WTC11 (cell line): ENCODE results near the gene ZC3H4. TPM values are rescaled to one million over a fixed set of nuclear protein-coding genes. Genes with fewer than 3 reads are reported as not detected.

Source experiments
- ATAC-seq: fragments of 200-7000 bp; cut with Tn5 transposase; 2 replicates; pipeline ENCODE4 v1.10.0; 2021; ENCODE audit warnings: mild to moderate bottlenecking, moderate library complexity
- CTCF ChIA-PET: fragments of 300-600 bp; sonication (Branson Sonifier 250); formaldehyde crosslinking; loops from one replicate; lab custom pipeline; 2021; ENCODE audit warnings: antibody characterized with exemption; lab: Charles Lee
- POLR2A ChIA-PET: fragments of 350-600 bp; sonication (Branson Sonifier 250); formaldehyde crosslinking; loops from one replicate; lab custom pipeline; 2021; ENCODE audit warnings: antibody characterized with exemption; lab: Charles Lee
- DNase-seq: peaks from one replicate; pipeline ENCODE4 v3.0.0; 2021; ENCODE audit warnings: low spot score
- H3K27ac Mint-ChIP-seq: 2 replicates; pipeline ENCODE4 v1.8.0; 2021; ENCODE audit warnings: mixed read lengths
- H3K27me3 Mint-ChIP-seq: 2 replicates; pipeline ENCODE4 v1.8.0; 2021; ENCODE audit warnings: low read depth, mild to moderate bottlenecking, moderate library complexity, mixed read lengths
- H3K36me3 Mint-ChIP-seq: 2 replicates; pipeline ENCODE4 v1.8.0; 2021; ENCODE audit warnings: mixed read lengths
- H3K4me1 Mint-ChIP-seq: 2 replicates; pipeline ENCODE4 v1.8.0; 2022; ENCODE audit warnings: mixed read lengths
- H3K4me3 Mint-ChIP-seq: 2 replicates; pipeline ENCODE4 v1.8.0; 2021; ENCODE audit warnings: mild to moderate bottlenecking, moderate library complexity, mixed read lengths
- H3K9me3 Mint-ChIP-seq: 2 replicates; pipeline ENCODE4 v1.8.0; 2021; ENCODE audit warnings: mixed read lengths
- AFF4 ChIP-seq: sonication (generic); formaldehyde crosslinking; IDR thresholded peaks from 2 replicates; pipeline ENCODE4 v1.8.1; 2023; ENCODE audit warnings: mild to moderate bottlenecking, missing genetic modification reagents, borderline replicate concordance
- ATF1 ChIP-seq: sonication (generic); formaldehyde crosslinking; IDR thresholded peaks from 2 replicates; pipeline ENCODE4 v1.8.1; 2023; ENCODE audit warnings: mild to moderate bottlenecking, moderate library complexity, missing genetic modification reagents
- ATF3 ChIP-seq: sonication (generic); formaldehyde crosslinking; conservative IDR thresholded peaks from 2 replicates; pipeline ENCODE4 v1.8.1; 2022; ENCODE audit warnings: mild to moderate bottlenecking, missing genetic modification reagents
- CDX4 ChIP-seq: fragments of 250-450 bp; sonication (Bioruptor Pico); IDR thresholded peaks from 2 replicates; pipeline ENCODE4 v1.9.0; 2021; ENCODE audit warnings: moderate library complexity, mild to moderate bottlenecking, inconsistent platforms, borderline replicate concordance
- CREM ChIP-seq: sonication (generic); formaldehyde crosslinking; IDR thresholded peaks from 2 replicates; pipeline ENCODE4 v1.8.1; 2022; ENCODE audit warnings: mild to moderate bottlenecking, missing genetic modification reagents, moderate library complexity
- EMX1 ChIP-seq: fragments of 250-450 bp; sonication (Bioruptor Pico); IDR thresholded peaks from 2 replicates; pipeline ENCODE4 v1.8.0; 2021; ENCODE audit warnings: mild to moderate bottlenecking
- GABPB1 ChIP-seq: sonication (generic); formaldehyde crosslinking; IDR thresholded peaks from 2 replicates; pipeline ENCODE4 v1.8.1; 2023; ENCODE audit warnings: mild to moderate bottlenecking, missing genetic modification reagents
- GTF2I ChIP-seq: fragments of 250-450 bp; sonication (Bioruptor Pico); conservative IDR thresholded peaks from 2 replicates; pipeline ENCODE4 v1.4.0; 2021; ENCODE audit warnings: mild to moderate bottlenecking
- HMGA2 ChIP-seq: fragments of 250-450 bp; sonication (Bioruptor Pico); IDR thresholded peaks from 2 replicates; pipeline ENCODE4 v1.4.0; 2021; ENCODE audit warnings: mild to moderate bottlenecking, moderate library complexity
- KAT7 ChIP-seq: sonication (generic); formaldehyde crosslinking; IDR thresholded peaks from 2 replicates; pipeline ENCODE4 v1.8.1; 2023; ENCODE audit warnings: missing genetic modification reagents, mild to moderate bottlenecking, borderline replicate concordance
- NR1H2 ChIP-seq: sonication (generic); formaldehyde crosslinking; IDR thresholded peaks from 2 replicates; pipeline ENCODE4 v1.9.0; 2021; ENCODE audit warnings: mild to moderate bottlenecking, moderate library complexity, missing genetic modification reagents
- NR2C2 ChIP-seq: sonication (generic); formaldehyde crosslinking; IDR thresholded peaks from 2 replicates; pipeline ENCODE4 v1.8.0; 2022; ENCODE audit warnings: mild to moderate bottlenecking, missing genetic modification reagents
- PREB ChIP-seq: sonication (generic); formaldehyde crosslinking; IDR thresholded peaks from 2 replicates; pipeline ENCODE4 v1.8.1; 2022; ENCODE audit warnings: mild to moderate bottlenecking, missing genetic modification reagents, moderate library complexity, borderline replicate concordance
- SP1 ChIP-seq: sonication (generic); formaldehyde crosslinking; conservative IDR thresholded peaks from 2 replicates; pipeline ENCODE4 v1.8.1; 2022; ENCODE audit warnings: missing genetic modification reagents
- TEAD1 ChIP-seq: sonication (generic); formaldehyde crosslinking; IDR thresholded peaks from 2 replicates; pipeline ENCODE4 v1.8.0; 2022; ENCODE audit warnings: mild to moderate bottlenecking, missing genetic modification reagents
- USF1 ChIP-seq: sonication (generic); formaldehyde crosslinking; IDR thresholded peaks from 2 replicates; pipeline ENCODE4 v1.8.0; 2022; ENCODE audit warnings: mild to moderate bottlenecking, missing genetic modification reagents
- ZBTB43 ChIP-seq: sonication (generic); formaldehyde crosslinking; IDR thresholded peaks from 2 replicates; pipeline ENCODE4 v1.8.1; 2023; ENCODE audit warnings: mild to moderate bottlenecking, missing genetic modification reagents
- ZNF121 ChIP-seq: sonication (generic); formaldehyde crosslinking; IDR thresholded peaks from 2 replicates; pipeline ENCODE4 v1.8.0; 2023; ENCODE audit warnings: missing genetic modification reagents
- ZNF396 ChIP-seq: fragments of 250-450 bp; sonication (Bioruptor Pico); IDR thresholded peaks from 2 replicates; pipeline ENCODE4 v1.8.0; 2021; ENCODE audit warnings: mild to moderate bottlenecking, moderate library complexity, borderline replicate concordance
- ZNF416 ChIP-seq: fragments of 250-450 bp; sonication (Bioruptor Pico); IDR thresholded peaks from 2 replicates; pipeline ENCODE4 v1.9.0; 2021; ENCODE audit warnings: mild to moderate bottlenecking, inconsistent platforms
- total RNA-seq: library from RNA; stranded (reverse); gene quantifications from 3 replicates; pipeline ENCODE4 v1.2.3, GENCODE V29; 2021

The ZC3H4 gene
- total RNA-seq, 1 experiment from 2014 or later = 67.2 TPM

- ChIA-PET CTCF (no interaction called here), POLR2A (interaction anchor here (1.2 kb wide), 1 partner anchor 46 kb away, joined by 3 read pairs; no protein-coding TSS in a partner anchor)
- DNase-seq = no peak
- no peaks in the 10 kb centered on the region for H3K27me3 Mint-ChIP-seq
- peak overlapping the region; percentile 91 for H3K4me3 Mint-ChIP-seq
- no peak for ATAC-seq
- H3K9me3 Mint-ChIP-seq = no peaks in the 10 kb centered on the region
- TF ChIP-seq TEAD1 (CRISPR knock-in tag) (no peak), KAT7 (CRISPR knock-in tag) (0 out of 2 replicates have a peak, but pooled peaks have one; percentile 23), CDX4 (CRISPR knock-in tag) (no peak), AFF4 (peak; percentile 55; the same call in 1 of the 2 replicates)
- peaks cover 48% of the 10 kb centered on the region for H3K4me1 Mint-ChIP-seq
- H3K27ac Mint-ChIP-seq = peak overlapping the region; percentile 99
- H3K36me3 Mint-ChIP-seq = peaks cover 18% of the 10 kb centered on the region
Observed at GRCh38 chr19:47111006-47111621, 2.5 kb downstream of the ZC3H4 start.

GRCh38 chr19:47110521-47111005 lies 3.0 kb downstream of the ZC3H4 start:
- no peak for TF ChIP-seq ZNF121 (CRISPR knock-in tag)
- TF ChIP-seq NR1H2 = no peak
- no peak for TF ChIP-seq ZNF396 (CRISPR knock-in tag)
- no peak for TF ChIP-seq GTF2I (CRISPR knock-in tag)
- TF ChIP-seq SP1 = no peak
- ATAC-seq (no peak), DNase-seq (no peak)
- H3K4me1 Mint-ChIP-seq = peaks cover 54% of the 10 kb centered on the region
- POLR2A ChIA-PET = interaction anchor here (0.7 kb wide), 1 partner anchor 13 kb away, joined by 3 read pairs; no protein-coding TSS in a partner anchor
- H3K36me3 Mint-ChIP-seq = peaks cover 23% of the 10 kb centered on the region
- H3K27ac Mint-ChIP-seq = peak overlapping the region; percentile 99
- no peaks in the 10 kb centered on the region for H3K27me3 Mint-ChIP-seq
- CTCF ChIA-PET = interaction anchor here (0.5 to 2.5 kb wide), 2 partner anchors 15 to 134 kb away, joined by 4 to 7 read pairs; no protein-coding TSS in a partner anchor
- H3K9me3 Mint-ChIP-seq = no peaks in the 10 kb centered on the region
- peak overlapping the region; percentile 91 for H3K4me3 Mint-ChIP-seq

GRCh38 chr19:47109541-47110375 lies 3.8 kb downstream of the ZC3H4 start:
- POLR2A ChIA-PET = interaction anchor here (0.7 to 1.5 kb wide), 2 partner anchors 12 to 21 kb away, joined by 3 read pairs; partner anchors contain the start of gene SAE1
- ATAC-seq (no peak), DNase-seq (no peak)
- peak overlapping the region; percentile 91 for H3K4me3 Mint-ChIP-seq
- peak overlapping the region; percentile 99 for H3K27ac Mint-ChIP-seq
- H3K4me1 Mint-ChIP-seq = peaks cover 56% of the 10 kb centered on the region
- H3K27me3 Mint-ChIP-seq = no peaks in the 10 kb centered on the region
- CTCF ChIA-PET = interaction anchor here (0.5 to 2.5 kb wide), 4 partner anchors 16 to 134 kb away, joined by 4 to 11 read pairs (median 6); no protein-coding TSS in a partner anchor
- no peaks in the 10 kb centered on the region for H3K9me3 Mint-ChIP-seq
- peaks cover 24% of the 10 kb centered on the region for H3K36me3 Mint-ChIP-seq
- TF ChIP-seq NR2C2 (CRISPR knock-in tag) (no peak), CREM (CRISPR knock-in tag) (0 out of 2 replicates have a peak, but pooled peaks have one; percentile 58), USF1 (CRISPR knock-in tag) (no peak), ATF3 (CRISPR knock-in tag) (no peak), ZBTB43 (CRISPR knock-in tag) (peak; percentile 36; the same call in 1 of the 2 replicates), ATF1 (no peak), CDX4 (CRISPR knock-in tag) (no peak), EMX1 (CRISPR knock-in tag) (0 out of 2 replicates have a peak, but pooled peaks have one; percentile 57), ZNF416 (CRISPR knock-in tag) (no peak), GABPB1 (CRISPR knock-in tag) (peak; percentile 36; the same call in 1 of the 2 replicates), PREB (CRISPR knock-in tag) (no peak), HMGA2 (CRISPR knock-in tag) (no peak)
